Liver (tissue), 3 donors: ENCODE measurements around the gene SMARCC2.

ENCODE experiments used
- ATF3 ChIP-seq: IDR thresholded peaks from 2 replicates; pipeline ENCODE4 v1.6.1; 2016; ENCODE audit warnings: antibody characterized with exemption
- CTCF ChIP-seq: fragments of 150-350 bp; IDR thresholded peaks from 2 replicates; pipeline ENCODE4 v1.5.1; 2017; ENCODE audit warnings: improper control_type of control experiment, low read depth, low read length; ENCODE audit not compliant: missing input control
- EGR1 ChIP-seq, 2 donors: IDR thresholded peaks; 2 replicates each; pipeline ENCODE4 v1.6.1; 2016 to 2018; ENCODE audit warnings: antibody characterized with exemption in 2 of 2, low read depth in 2 of 2
- GABPA ChIP-seq, 2 donors: IDR thresholded peaks in 1 of 2; conservative IDR thresholded peaks in 1 of 2; 2 replicates each; pipeline ENCODE4 v1.6.1; 2016; ENCODE audit warnings: antibody characterized with exemption in 2 of 2, mild to moderate bottlenecking in 1 of 2, moderate library complexity in 1 of 2
- HNF4A ChIP-seq, 2 donors: conservative IDR thresholded peaks; 2 replicates each; pipeline ENCODE4 v1.6.1; 2016; ENCODE audit warnings: antibody characterized with exemption in 2 of 2, mild to moderate bottlenecking in 2 of 2
- JUND ChIP-seq, 2 donors: IDR thresholded peaks; 2 replicates each; pipeline ENCODE4 v1.6.1; 2016; ENCODE audit warnings: antibody characterized with exemption in 2 of 2
- RAD21 ChIP-seq, 2 donors: IDR thresholded peaks; 2 replicates each; pipeline ENCODE4 v1.6.1; 2016; ENCODE audit warnings: antibody characterized with exemption in 2 of 2, mild to moderate bottlenecking in 2 of 2
- SP1 ChIP-seq: IDR thresholded peaks from 2 replicates; pipeline ENCODE4 v1.6.1; 2018; ENCODE audit warnings: antibody characterized with exemption, mild to moderate bottlenecking
- TAF1 ChIP-seq: conservative IDR thresholded peaks from 2 replicates; pipeline ENCODE4 v1.6.1; 2016; ENCODE audit warnings: antibody characterized with exemption, mild to moderate bottlenecking
- TF ChIP-seq, protein P1 (sequence below): IDR thresholded peaks from 2 replicates; pipeline ENCODE4 v1.6.1; 2016; ENCODE audit warnings: antibody characterized with exemption
- TF ChIP-seq, protein P2 (sequence below): IDR thresholded peaks from 2 replicates; pipeline ENCODE4 v1.6.1; 2016; ENCODE audit warnings: antibody characterized with exemption, mild to moderate bottlenecking
- TF ChIP-seq, protein P3 (sequence below): IDR thresholded peaks from 2 replicates; pipeline ENCODE4 v1.6.1; 2016; ENCODE audit warnings: antibody characterized with exemption
- donor health status: healthy.
- donor health status: healthy.

GRCh38 chr12:56220611-56221231 lies 31.4 kb upstream of the SMARCC2 start:
- TF ChIP-seq CTCF (no peak), GABPA (IDR thresholded peaks at IDR 0.05 in 1 of 2, conservative IDR thresholded peaks at IDR 0.05 in 1 of 2) (no peak), HNF4A (conservative IDR thresholded peaks at IDR 0.05) (no peak), ATF3 (peak; percentile 51), JUND (IDR thresholded peaks at IDR 0.05) (no peak), EGR1 (IDR thresholded peaks at IDR 0.05; ENCODE audit: low read depth in 2 of 2) (no peak), TAF1 (no peak), SP1 (no peak), RAD21 (IDR thresholded peaks at IDR 0.05) (no peak)
- TF ChIP-seq, protein P1, sequence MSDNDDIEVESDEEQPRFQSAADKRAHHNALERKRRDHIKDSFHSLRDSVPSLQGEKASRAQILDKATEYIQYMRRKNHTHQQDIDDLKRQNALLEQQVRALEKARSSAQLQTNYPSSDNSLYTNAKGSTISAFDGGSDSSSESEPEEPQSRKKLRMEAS: no peak
- TF ChIP-seq, protein P2, sequence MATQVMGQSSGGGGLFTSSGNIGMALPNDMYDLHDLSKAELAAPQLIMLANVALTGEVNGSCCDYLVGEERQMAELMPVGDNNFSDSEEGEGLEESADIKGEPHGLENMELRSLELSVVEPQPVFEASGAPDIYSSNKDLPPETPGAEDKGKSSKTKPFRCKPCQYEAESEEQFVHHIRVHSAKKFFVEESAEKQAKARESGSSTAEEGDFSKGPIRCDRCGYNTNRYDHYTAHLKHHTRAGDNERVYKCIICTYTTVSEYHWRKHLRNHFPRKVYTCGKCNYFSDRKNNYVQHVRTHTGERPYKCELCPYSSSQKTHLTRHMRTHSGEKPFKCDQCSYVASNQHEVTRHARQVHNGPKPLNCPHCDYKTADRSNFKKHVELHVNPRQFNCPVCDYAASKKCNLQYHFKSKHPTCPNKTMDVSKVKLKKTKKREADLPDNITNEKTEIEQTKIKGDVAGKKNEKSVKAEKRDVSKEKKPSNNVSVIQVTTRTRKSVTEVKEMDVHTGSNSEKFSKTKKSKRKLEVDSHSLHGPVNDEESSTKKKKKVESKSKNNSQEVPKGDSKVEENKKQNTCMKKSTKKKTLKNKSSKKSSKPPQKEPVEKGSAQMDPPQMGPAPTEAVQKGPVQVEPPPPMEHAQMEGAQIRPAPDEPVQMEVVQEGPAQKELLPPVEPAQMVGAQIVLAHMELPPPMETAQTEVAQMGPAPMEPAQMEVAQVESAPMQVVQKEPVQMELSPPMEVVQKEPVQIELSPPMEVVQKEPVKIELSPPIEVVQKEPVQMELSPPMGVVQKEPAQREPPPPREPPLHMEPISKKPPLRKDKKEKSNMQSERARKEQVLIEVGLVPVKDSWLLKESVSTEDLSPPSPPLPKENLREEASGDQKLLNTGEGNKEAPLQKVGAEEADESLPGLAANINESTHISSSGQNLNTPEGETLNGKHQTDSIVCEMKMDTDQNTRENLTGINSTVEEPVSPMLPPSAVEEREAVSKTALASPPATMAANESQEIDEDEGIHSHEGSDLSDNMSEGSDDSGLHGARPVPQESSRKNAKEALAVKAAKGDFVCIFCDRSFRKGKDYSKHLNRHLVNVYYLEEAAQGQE: no peak
- TF ChIP-seq, protein P3, sequence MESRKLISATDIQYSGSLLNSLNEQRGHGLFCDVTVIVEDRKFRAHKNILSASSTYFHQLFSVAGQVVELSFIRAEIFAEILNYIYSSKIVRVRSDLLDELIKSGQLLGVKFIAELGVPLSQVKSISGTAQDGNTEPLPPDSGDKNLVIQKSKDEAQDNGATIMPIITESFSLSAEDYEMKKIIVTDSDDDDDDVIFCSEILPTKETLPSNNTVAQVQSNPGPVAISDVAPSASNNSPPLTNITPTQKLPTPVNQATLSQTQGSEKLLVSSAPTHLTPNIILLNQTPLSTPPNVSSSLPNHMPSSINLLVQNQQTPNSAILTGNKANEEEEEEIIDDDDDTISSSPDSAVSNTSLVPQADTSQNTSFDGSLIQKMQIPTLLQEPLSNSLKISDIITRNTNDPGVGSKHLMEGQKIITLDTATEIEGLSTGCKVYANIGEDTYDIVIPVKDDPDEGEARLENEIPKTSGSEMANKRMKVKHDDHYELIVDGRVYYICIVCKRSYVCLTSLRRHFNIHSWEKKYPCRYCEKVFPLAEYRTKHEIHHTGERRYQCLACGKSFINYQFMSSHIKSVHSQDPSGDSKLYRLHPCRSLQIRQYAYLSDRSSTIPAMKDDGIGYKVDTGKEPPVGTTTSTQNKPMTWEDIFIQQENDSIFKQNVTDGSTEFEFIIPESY: no peak
